Measurements from ENCODE around the gene GYPC. TPM values are rescaled to one million over a fixed set of nuclear protein-coding genes. Genes with fewer than 3 reads are reported as not detected.

The GYPC gene
- total RNA-seq, 1 experiment from 2014 or later = 0.75 TPM

- ChIA-PET CTCF (no interaction called here), POLR2A (ENCODE audit: low non-redundant PET) (no interaction called here)
- no peaks in the 10 kb centered on the region for H3K36me3 ChIP-seq (ENCODE audit: insufficient read depth, low read length, poor library complexity, severe bottlenecking)
- H3K4me1 ChIP-seq (ENCODE audit: insufficient read depth, low read length, poor library complexity, severe bottlenecking) = no peaks in the 10 kb centered on the region
- H3K9me3 ChIP-seq (ENCODE audit: low read depth, low read length, poor library complexity, severe bottlenecking) = peaks cover 10% of the 10 kb centered on the region
- no peak for DNase-seq (ENCODE audit: low spot score)
- no peak overlapping the region for H3K27ac ChIP-seq (ENCODE audit: low read depth, low read length, poor library complexity, severe bottlenecking)
- no peaks in the 10 kb centered on the region for H3K27me3 ChIP-seq (replicated peaks; ENCODE audit: insufficient read depth, low read depth, low read length, poor library complexity)
- no TSS peak for BruUV-seq (replicated peaks)
- no peak overlapping the region for H3K4me3 ChIP-seq (ENCODE audit: low read depth, low read length, poor library complexity, severe bottlenecking)
- TF ChIP-seq, protein P1, sequence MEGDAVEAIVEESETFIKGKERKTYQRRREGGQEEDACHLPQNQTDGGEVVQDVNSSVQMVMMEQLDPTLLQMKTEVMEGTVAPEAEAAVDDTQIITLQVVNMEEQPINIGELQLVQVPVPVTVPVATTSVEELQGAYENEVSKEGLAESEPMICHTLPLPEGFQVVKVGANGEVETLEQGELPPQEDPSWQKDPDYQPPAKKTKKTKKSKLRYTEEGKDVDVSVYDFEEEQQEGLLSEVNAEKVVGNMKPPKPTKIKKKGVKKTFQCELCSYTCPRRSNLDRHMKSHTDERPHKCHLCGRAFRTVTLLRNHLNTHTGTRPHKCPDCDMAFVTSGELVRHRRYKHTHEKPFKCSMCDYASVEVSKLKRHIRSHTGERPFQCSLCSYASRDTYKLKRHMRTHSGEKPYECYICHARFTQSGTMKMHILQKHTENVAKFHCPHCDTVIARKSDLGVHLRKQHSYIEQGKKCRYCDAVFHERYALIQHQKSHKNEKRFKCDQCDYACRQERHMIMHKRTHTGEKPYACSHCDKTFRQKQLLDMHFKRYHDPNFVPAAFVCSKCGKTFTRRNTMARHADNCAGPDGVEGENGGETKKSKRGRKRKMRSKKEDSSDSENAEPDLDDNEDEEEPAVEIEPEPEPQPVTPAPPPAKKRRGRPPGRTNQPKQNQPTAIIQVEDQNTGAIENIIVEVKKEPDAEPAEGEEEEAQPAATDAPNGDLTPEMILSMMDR (conservative IDR thresholded peaks at IDR 0.05; ENCODE audit: low read depth, low read length) = no peak
- TF ChIP-seq EZH2 (IDR thresholded peaks at IDR 0.05; ENCODE audit: borderline replicate concordance, low read depth, low read length, poor library complexity, severe bottlenecking) = no peak
- intact Hi-C loops (cut with micrococcal nuclease; ENCODE audit: unreplicated experiment) = no loop called here
These were observed 15.5 kb downstream of the GYPC start for GRCh38 chr2:126671488-126671887.

DNA sequence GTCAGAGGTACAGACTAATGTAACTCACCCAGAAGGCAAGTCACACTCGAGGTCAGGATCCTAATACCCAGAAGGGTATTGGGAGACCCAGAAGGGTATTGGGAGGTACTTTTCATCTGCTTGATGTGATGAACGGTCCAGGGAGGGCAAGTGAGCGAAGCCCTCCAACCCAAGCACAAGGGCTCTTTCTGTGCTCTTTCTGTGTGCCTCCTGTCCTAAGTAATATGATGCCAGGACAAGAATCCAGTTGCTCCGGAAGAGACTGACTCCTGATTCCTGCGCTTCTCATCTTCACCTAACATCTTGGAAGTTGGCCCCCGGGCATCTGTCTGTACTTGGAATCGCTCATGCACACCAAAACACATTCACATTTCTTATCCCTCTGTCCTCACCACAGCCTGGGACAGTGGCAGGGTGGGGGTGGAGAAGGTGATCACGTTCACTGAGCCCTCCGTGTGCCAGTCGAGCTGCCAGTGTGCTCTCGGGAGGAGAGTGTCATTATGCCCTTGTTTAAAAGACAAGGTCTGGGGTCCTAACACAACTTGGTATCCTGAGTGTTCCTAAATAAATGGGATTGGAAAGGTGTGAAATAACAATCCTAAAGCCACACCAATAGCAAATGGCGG, 17.1 kb downstream of the GYPC start:
- Histone ChIP-seq H3K4me3 (ENCODE audit: low read depth, low read length, poor library complexity, severe bottlenecking) (no peak overlapping the region), H3K27ac (ENCODE audit: low read depth, low read length, poor library complexity, severe bottlenecking) (no peak overlapping the region), H3K27me3 (replicated peaks; ENCODE audit: insufficient read depth, low read depth, low read length, poor library complexity) (no peaks in the 10 kb centered on the region), H3K4me1 (ENCODE audit: insufficient read depth, low read length, poor library complexity, severe bottlenecking) (no peaks in the 10 kb centered on the region), H3K36me3 (ENCODE audit: insufficient read depth, low read length, poor library complexity, severe bottlenecking) (no peaks in the 10 kb centered on the region), H3K9me3 (ENCODE audit: low read depth, low read length, poor library complexity, severe bottlenecking) (peaks cover 10% of the 10 kb centered on the region)
- intact Hi-C loops (cut with micrococcal nuclease; ENCODE audit: unreplicated experiment) = no loop called here
- BruUV-seq (replicated peaks) = no TSS peak
- DNase-seq (ENCODE audit: low spot score) = no peak
- ChIA-PET CTCF (no interaction called here), POLR2A (ENCODE audit: low non-redundant PET) (no interaction called here)
- TF ChIP-seq, protein P1 (conservative IDR thresholded peaks at IDR 0.05; ENCODE audit: low read depth, low read length) = no peak
- no peak for TF ChIP-seq EZH2 (IDR thresholded peaks at IDR 0.05; ENCODE audit: borderline replicate concordance, low read depth, low read length, poor library complexity, severe bottlenecking)

DNA sequence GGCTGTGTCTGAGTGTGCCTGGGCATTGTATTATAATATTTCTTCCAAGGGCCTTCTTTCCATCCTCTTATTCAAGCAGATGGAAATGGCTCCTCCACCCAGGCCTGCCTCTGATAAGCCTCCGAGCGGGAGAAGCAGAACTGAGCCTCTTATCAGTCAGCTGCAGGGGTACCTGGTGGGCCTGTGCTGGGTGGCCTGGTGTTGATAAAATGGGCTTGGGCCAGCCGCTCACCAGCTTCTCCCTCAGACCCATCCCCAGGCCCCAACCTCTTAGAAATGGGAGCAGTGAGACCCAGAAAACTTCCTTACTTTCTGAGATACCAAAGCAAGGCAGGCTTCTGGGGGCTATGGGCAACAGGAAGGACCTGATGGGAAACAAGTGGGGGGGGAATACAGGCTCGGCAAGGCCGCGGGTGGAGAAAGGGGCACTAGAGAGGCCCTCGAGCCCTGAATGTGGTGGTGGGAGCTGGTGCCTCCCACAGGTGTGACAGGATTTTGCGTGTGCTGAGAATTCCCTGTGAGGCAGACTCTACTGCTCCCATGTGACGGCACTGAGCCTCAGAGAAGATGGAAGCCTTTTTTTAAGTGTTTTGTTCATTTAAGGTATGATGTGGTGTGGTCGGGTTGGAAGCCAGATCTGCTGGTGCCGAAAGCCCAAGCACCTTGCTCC, 18.3 kb downstream of the GYPC start:
- ChIA-PET POLR2A (ENCODE audit: low non-redundant PET) (no interaction called here), CTCF (no interaction called here)
- no peak for DNase-seq (ENCODE audit: low spot score)
- Histone ChIP-seq H3K4me1 (ENCODE audit: insufficient read depth, low read length, poor library complexity, severe bottlenecking) (no peaks in the 10 kb centered on the region), H3K27ac (ENCODE audit: low read depth, low read length, poor library complexity, severe bottlenecking) (no peak overlapping the region), H3K36me3 (ENCODE audit: insufficient read depth, low read length, poor library complexity, severe bottlenecking) (no peaks in the 10 kb centered on the region), H3K9me3 (ENCODE audit: low read depth, low read length, poor library complexity, severe bottlenecking) (peaks cover 10% of the 10 kb centered on the region), H3K27me3 (replicated peaks; ENCODE audit: insufficient read depth, low read depth, low read length, poor library complexity) (no peaks in the 10 kb centered on the region), H3K4me3 (ENCODE audit: low read depth, low read length, poor library complexity, severe bottlenecking) (no peak overlapping the region)
- BruUV-seq (replicated peaks) = no TSS peak
- TF ChIP-seq EZH2 (IDR thresholded peaks at IDR 0.05; ENCODE audit: borderline replicate concordance, low read depth, low read length, poor library complexity, severe bottlenecking) = no peak
- TF ChIP-seq, protein P1 (conservative IDR thresholded peaks at IDR 0.05; ENCODE audit: low read depth, low read length) = no peak
- intact Hi-C loops (cut with micrococcal nuclease; ENCODE audit: unreplicated experiment) = no loop called here

Data from A673 (cell line).